HCT116 (cell line): ENCODE results near the gene CCDC192. TPM values are rescaled to one million over a fixed set of nuclear protein-coding genes. Genes with fewer than 3 reads are reported as not detected.
A peak's percentile ranks its signal among the peaks of the same experiment; 100 is the strongest.

ENCODE experiments used
- ATAC-seq: fragments of 200-7000 bp; cut with Tn5 transposase; 2 replicates; pipeline ENCODE4 v1.9.1; 2020; ENCODE audit warnings: mild to moderate bottlenecking, moderate library complexity
- BruUV-seq: library from RNA; stranded (reverse); fragments of 400-500 nt; replicated peaks from 2 replicates; lab custom pipeline; 2021; lab: Mats Ljungman, UMichigan
- CTCF ChIA-PET: fragments of 300-600 bp; sonication (Branson Sonifier 250); formaldehyde crosslinking; loops from one replicate; lab custom pipeline; 2021; ENCODE audit warnings: antibody characterized with exemption; lab: Charles Lee
- POLR2A ChIA-PET: fragments of 300-600, 350-600 bp; sonication (Branson Sonifier 250); formaldehyde crosslinking; loops from one replicate; lab custom pipeline; 2021; ENCODE audit warnings: antibody characterized with exemption; lab: Charles Lee
- RAD21 ChIA-PET, 2 experiments: fragments of 300-600 bp; sonication (Branson Sonifier 250); formaldehyde crosslinking; loops; one replicate each; lab custom pipeline; 2023; ENCODE audit warnings: low total read pairs in 2 of 2; ENCODE audit not compliant: uncharacterized antibody in 2 of 2, unreplicated experiment in 2 of 2, low non-redundant PET in 1 of 2; lab: Charles Lee
- DNase-seq: peaks from one replicate; pipeline ENCODE4 v3.0.0-alpha.2; 2010; ENCODE audit warnings: low read depth, low spot score
- H2AFZ ChIP-seq: fragments of 200-600 bp; shearing (Covaris generic), sonication (generic); 2 replicates; pipeline ENCODE4 v1.6.1; 2017; ENCODE audit warnings: low read depth, mixed run types, mixed read lengths, antibody characterized with exemption, low read length; ENCODE audit not compliant: poor library complexity, severe bottlenecking
- H3K27ac ChIP-seq: 2 replicates; pipeline ENCODE4 v1.5.1; 2012; ENCODE audit warnings: low read depth, low read length
- H3K27me3 ChIP-seq: fragments of 200-600 bp; sonication (generic); 2 replicates; pipeline ENCODE4 v1.6.1; 2016; ENCODE audit warnings: mixed run types, low read length, mixed read lengths; ENCODE audit not compliant: insufficient read depth
- H3K36me3 ChIP-seq, 2 experiments: fragments of 200-500 bp in 1 of 2; fragments of 200-600 bp in 1 of 2; sonication (Bioruptor generic) in 1 of 2; sonication (generic) in 1 of 2; 2 replicates each; pipeline versions ENCODE4 v1.5.1 to v1.6.1; 2014 to 2016; ENCODE audit warnings: low read length in 2 of 2, inconsistent platforms in 1 of 2, mixed read lengths in 1 of 2, mixed run types in 1 of 2; ENCODE audit not compliant: insufficient read depth in 2 of 2, control insufficient read depth in 1 of 2
- H3K4me1 ChIP-seq, 2 experiments: fragments of 200-600 bp in 1 of 2; sonication (generic) in 1 of 2; 2 replicates each; pipeline versions ENCODE4 v1.5.1 to v1.6.1; 2012 to 2017; ENCODE audit warnings: low read length in 2 of 2, inconsistent platforms in 1 of 2, mild to moderate bottlenecking in 1 of 2, mixed read lengths in 1 of 2, mixed run types in 1 of 2, moderate library complexity in 1 of 2; ENCODE audit not compliant: insufficient read depth in 2 of 2, control insufficient read depth in 1 of 2
- H3K4me2 ChIP-seq: fragments of 200-600 bp; sonication (generic); 2 replicates; pipeline ENCODE4 v1.6.1; 2017; ENCODE audit warnings: mixed run types, low read length, mixed read lengths
- H3K4me3 ChIP-seq, 2 experiments: fragments of 200-600 bp in 1 of 2; sonication (generic) in 1 of 2; replicated peaks in 1 of 2; 2 replicates each; pipeline ENCODE4 v1.5.1; 2011 to 2016; ENCODE audit warnings: low read length in 2 of 2, control low read depth in 1 of 2, low read depth in 1 of 2, mild to moderate bottlenecking in 1 of 2, mixed read lengths in 1 of 2, mixed run types in 1 of 2
- H3K79me2 ChIP-seq: fragments of 200-600 bp; sonication (generic); 2 replicates; pipeline ENCODE4 v1.6.1; 2017; ENCODE audit warnings: mild to moderate bottlenecking, mixed run types, low read length, moderate library complexity, mixed read lengths; ENCODE audit not compliant: insufficient read depth
- H3K9ac ChIP-seq: fragments of 200-600 bp; sonication (generic); 2 replicates; pipeline ENCODE4 v1.6.1; 2016; ENCODE audit warnings: low read length, mixed read lengths
- H3K9me2 ChIP-seq: fragments of 200-600 bp; sonication (generic), shearing (Covaris generic); 2 replicates; pipeline ENCODE4 v1.6.1; 2017; ENCODE audit warnings: mixed run types, mild to moderate bottlenecking, moderate library complexity; ENCODE audit not compliant: insufficient read depth
- H3K9me3 ChIP-seq, 2 experiments: fragments of 200-500 bp in 1 of 2; fragments of 200-600 bp in 1 of 2; sonication (Bioruptor generic) in 1 of 2; sonication (generic) in 1 of 2; 2 replicates each; pipeline ENCODE4 v1.6.1; 2014 to 2017; ENCODE audit warnings: low read length in 2 of 2, mixed read lengths in 2 of 2, inconsistent platforms in 1 of 2, low read depth in 1 of 2, mild to moderate bottlenecking in 1 of 2, mixed run types in 1 of 2, moderate library complexity in 1 of 2; ENCODE audit not compliant: control insufficient read depth in 1 of 2, insufficient read depth in 1 of 2
- H4K20me1 ChIP-seq: fragments of 200-600 bp; sonication (generic), shearing (Covaris generic); 2 replicates; pipeline ENCODE4 v1.6.1; 2017; ENCODE audit warnings: mixed run types, mild to moderate bottlenecking, moderate library complexity; ENCODE audit not compliant: insufficient read depth
- CBX3 ChIP-seq: IDR thresholded peaks from 2 replicates; pipeline ENCODE4 v1.6.1; 2012; ENCODE audit warnings: low read depth
- CEBPB ChIP-seq: IDR thresholded peaks from 2 replicates; pipeline ENCODE4 v1.6.1; 2012; ENCODE audit warnings: low read depth
- EGR1 ChIP-seq: IDR thresholded peaks from 2 replicates; pipeline ENCODE4 v1.6.1; 2012; ENCODE audit warnings: low read depth
- ELF1 ChIP-seq: IDR thresholded peaks from 2 replicates; pipeline ENCODE4 v1.6.1; 2012; ENCODE audit warnings: low read depth, borderline replicate concordance
- EZH2phosphoT487 ChIP-seq: fragments of 200-600 bp; IDR thresholded peaks from 2 replicates; pipeline ENCODE4 v1.6.1; 2018; ENCODE audit warnings: antibody characterized with exemption, borderline replicate concordance
- FOSL1 ChIP-seq: IDR thresholded peaks from 2 replicates; pipeline ENCODE4 v1.6.1; 2012; ENCODE audit warnings: low read depth
- JUND ChIP-seq: IDR thresholded peaks from 2 replicates; pipeline ENCODE4 v1.6.1; 2012
- MAX ChIP-seq: IDR thresholded peaks from 2 replicates; pipeline ENCODE4 v1.6.1; 2012
- POLR2AphosphoS5 ChIP-seq: IDR thresholded peaks from 2 replicates; pipeline ENCODE4 v1.6.1; 2011; ENCODE audit warnings: mild to moderate bottlenecking, low read depth, low read length, moderate library complexity
- RAD21 ChIP-seq: IDR thresholded peaks from 2 replicates; pipeline ENCODE4 v1.6.1; 2012; ENCODE audit warnings: low read depth, mild to moderate bottlenecking
- SIN3A ChIP-seq: IDR thresholded peaks from 2 replicates; pipeline ENCODE4 v1.6.1; 2012; ENCODE audit warnings: low read depth
- SP1 ChIP-seq: IDR thresholded peaks from 2 replicates; pipeline ENCODE4 v1.6.1; 2012; ENCODE audit warnings: low read depth
- SRF ChIP-seq: IDR thresholded peaks from 2 replicates; pipeline ENCODE4 v1.6.1; 2012; ENCODE audit warnings: low read depth
- TCF7L2 ChIP-seq: IDR thresholded peaks from 2 replicates; pipeline ENCODE4 v1.7.0; 2011; ENCODE audit warnings: borderline replicate concordance, inconsistent platforms; ENCODE audit not compliant: insufficient read depth, insufficient read length; ENCODE audit errors: extremely low read depth
- YY1 ChIP-seq: IDR thresholded peaks from 2 replicates; pipeline ENCODE4 v1.6.1; 2011; ENCODE audit warnings: low read length, low read depth, moderate library complexity, mild to moderate bottlenecking; ENCODE audit not compliant: insufficient replicate concordance; ENCODE audit errors: extremely low read depth
- ZFX ChIP-seq: fragments of 450-650 bp; IDR thresholded peaks from 2 replicates; pipeline ENCODE4 v1.6.1; 2017
- ZNF274 ChIP-seq: fragments of 200-500 bp; sonication (Bioruptor generic); IDR thresholded peaks from 2 replicates; pipeline ENCODE4 v1.6.1; 2014; ENCODE audit warnings: mild to moderate bottlenecking, low read depth, low read length, inconsistent platforms
- intact Hi-C: fragments of 100-400 bp; cut with micrococcal nuclease; formaldehyde crosslinking; loops from 2 replicates; pipeline ENCODE4 v1.10.0; 2022
- total RNA-seq: library from RNA; stranded (reverse); gene quantifications from one replicate; pipeline ENCODE4 v1.2.1, GENCODE V29; 2021; ENCODE audit not compliant: unreplicated experiment
- TF ChIP-seq, protein P1 (sequence below): IDR thresholded peaks from 2 replicates; pipeline ENCODE4 v1.6.1; 2012; ENCODE audit warnings: low read depth
- TF ChIP-seq, protein P2 (sequence below): IDR thresholded peaks from 2 replicates; pipeline ENCODE4 v1.6.1; 2012
- TF ChIP-seq, protein P3 (sequence below): IDR thresholded peaks from 2 replicates; pipeline ENCODE4 v1.6.1; 2011; ENCODE audit warnings: mild to moderate bottlenecking, low read length, moderate library complexity; ENCODE audit not compliant: insufficient replicate concordance; ENCODE audit errors: extremely low read depth

The CCDC192 gene
- total RNA-seq, 1 experiment from 2014 or later, result not detected

GRCh38 chr5:127934791-127935256 lies 231.6 kb downstream of the CCDC192 start:
- RAD21 ChIA-PET, result interaction anchor here in 1 of 2 experiments (0.9 kb wide), 1 partner anchor 15 kb away, joined by 3 read pairs; no protein-coding TSS in a partner anchor
- peak overlapping the region; percentile 54 for H3K4me2 ChIP-seq
- TF ChIP-seq, protein P1, sequence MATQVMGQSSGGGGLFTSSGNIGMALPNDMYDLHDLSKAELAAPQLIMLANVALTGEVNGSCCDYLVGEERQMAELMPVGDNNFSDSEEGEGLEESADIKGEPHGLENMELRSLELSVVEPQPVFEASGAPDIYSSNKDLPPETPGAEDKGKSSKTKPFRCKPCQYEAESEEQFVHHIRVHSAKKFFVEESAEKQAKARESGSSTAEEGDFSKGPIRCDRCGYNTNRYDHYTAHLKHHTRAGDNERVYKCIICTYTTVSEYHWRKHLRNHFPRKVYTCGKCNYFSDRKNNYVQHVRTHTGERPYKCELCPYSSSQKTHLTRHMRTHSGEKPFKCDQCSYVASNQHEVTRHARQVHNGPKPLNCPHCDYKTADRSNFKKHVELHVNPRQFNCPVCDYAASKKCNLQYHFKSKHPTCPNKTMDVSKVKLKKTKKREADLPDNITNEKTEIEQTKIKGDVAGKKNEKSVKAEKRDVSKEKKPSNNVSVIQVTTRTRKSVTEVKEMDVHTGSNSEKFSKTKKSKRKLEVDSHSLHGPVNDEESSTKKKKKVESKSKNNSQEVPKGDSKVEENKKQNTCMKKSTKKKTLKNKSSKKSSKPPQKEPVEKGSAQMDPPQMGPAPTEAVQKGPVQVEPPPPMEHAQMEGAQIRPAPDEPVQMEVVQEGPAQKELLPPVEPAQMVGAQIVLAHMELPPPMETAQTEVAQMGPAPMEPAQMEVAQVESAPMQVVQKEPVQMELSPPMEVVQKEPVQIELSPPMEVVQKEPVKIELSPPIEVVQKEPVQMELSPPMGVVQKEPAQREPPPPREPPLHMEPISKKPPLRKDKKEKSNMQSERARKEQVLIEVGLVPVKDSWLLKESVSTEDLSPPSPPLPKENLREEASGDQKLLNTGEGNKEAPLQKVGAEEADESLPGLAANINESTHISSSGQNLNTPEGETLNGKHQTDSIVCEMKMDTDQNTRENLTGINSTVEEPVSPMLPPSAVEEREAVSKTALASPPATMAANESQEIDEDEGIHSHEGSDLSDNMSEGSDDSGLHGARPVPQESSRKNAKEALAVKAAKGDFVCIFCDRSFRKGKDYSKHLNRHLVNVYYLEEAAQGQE, result no peak
- TF ChIP-seq EGR1 (0 out of 2 replicates have a peak, but pooled peaks have one; percentile 8), SRF (peak; percentile 85), FOSL1 (peak; percentile 95), RAD21 (0 out of 2 replicates have a peak, but pooled peaks have one; percentile 37), ZFX (no peak), MAX (peak; percentile 51; the same call in 1 of the 2 replicates), CBX3 (peak; percentile 98), EZH2phosphoT487 (no peak), ZNF274 (no peak), SP1 (peak; percentile 94), POLR2AphosphoS5 (peak; percentile 59; the same call in 1 of the 2 replicates), CEBPB (peak; percentile 89), TCF7L2 (peak; percentile 59), SIN3A (peak; percentile 95), YY1 (peak; percentile 44), JUND (peak; percentile 97), ELF1 (no peak; the same call in 1 of the 2 replicates)
- TF ChIP-seq, protein P2, sequence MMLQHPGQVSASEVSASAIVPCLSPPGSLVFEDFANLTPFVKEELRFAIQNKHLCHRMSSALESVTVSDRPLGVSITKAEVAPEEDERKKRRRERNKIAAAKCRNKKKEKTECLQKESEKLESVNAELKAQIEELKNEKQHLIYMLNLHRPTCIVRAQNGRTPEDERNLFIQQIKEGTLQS, result no peak
- TF ChIP-seq, protein P3, sequence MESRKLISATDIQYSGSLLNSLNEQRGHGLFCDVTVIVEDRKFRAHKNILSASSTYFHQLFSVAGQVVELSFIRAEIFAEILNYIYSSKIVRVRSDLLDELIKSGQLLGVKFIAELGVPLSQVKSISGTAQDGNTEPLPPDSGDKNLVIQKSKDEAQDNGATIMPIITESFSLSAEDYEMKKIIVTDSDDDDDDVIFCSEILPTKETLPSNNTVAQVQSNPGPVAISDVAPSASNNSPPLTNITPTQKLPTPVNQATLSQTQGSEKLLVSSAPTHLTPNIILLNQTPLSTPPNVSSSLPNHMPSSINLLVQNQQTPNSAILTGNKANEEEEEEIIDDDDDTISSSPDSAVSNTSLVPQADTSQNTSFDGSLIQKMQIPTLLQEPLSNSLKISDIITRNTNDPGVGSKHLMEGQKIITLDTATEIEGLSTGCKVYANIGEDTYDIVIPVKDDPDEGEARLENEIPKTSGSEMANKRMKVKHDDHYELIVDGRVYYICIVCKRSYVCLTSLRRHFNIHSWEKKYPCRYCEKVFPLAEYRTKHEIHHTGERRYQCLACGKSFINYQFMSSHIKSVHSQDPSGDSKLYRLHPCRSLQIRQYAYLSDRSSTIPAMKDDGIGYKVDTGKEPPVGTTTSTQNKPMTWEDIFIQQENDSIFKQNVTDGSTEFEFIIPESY, result peak; percentile 58

More at GRCh38 chr5:127934791-127935256, 231.6 kb downstream of the CCDC192 start:
- DNase-seq (peak; percentile 94), ATAC-seq (peak; percentile 95)
- Histone ChIP-seq H3K9me3 (no peaks in the 10 kb centered on the region), H3K4me3 (no peak overlapping the region), H3K27me3 (peaks cover 19% of the 10 kb centered on the region; the same call in 1 of the 2 replicates), H3K36me3 (no peaks in the 10 kb centered on the region), H3K4me1 (peaks cover 41 to 50% of the 10 kb centered on the region in 2 experiments), H2AFZ (no peak overlapping the region), H3K9me2 (no peaks in the 10 kb centered on the region), H3K9ac (no peak overlapping the region), H4K20me1 (peaks cover 5% of the 10 kb centered on the region; the same call in 1 of the 2 replicates), H3K79me2 (no peaks in the 10 kb centered on the region), H3K27ac (peak overlapping the region; percentile 31; the same call in 1 of the 2 replicates)
- POLR2A ChIA-PET, result no interaction called here
- intact Hi-C loops, result no loop called here
- CTCF ChIA-PET, result interaction anchor here (1.0 kb wide), 1 partner anchor 57 kb away, joined by 3 read pairs; no protein-coding TSS in a partner anchor
- BruUV-seq, result no TSS peak
